Hepatocyte (in vitro differentiated cells): ENCODE measurements around the gene IGLL5.

Experiments
- CTCF ChIP-seq: fragments of 200-600 bp; sonication (generic); IDR thresholded peaks from 2 replicates; pipeline ENCODE4 v1.5.1; 2016; ENCODE audit warnings: antibody characterized with exemption, mild to moderate bottlenecking; ENCODE audit not compliant: poor library complexity
- EZH2 ChIP-seq: fragments of 200-600 bp; sonication (generic); IDR thresholded peaks from 2 replicates; pipeline ENCODE4 v1.6.1; 2016; ENCODE audit warnings: antibody characterized with exemption, mild to moderate bottlenecking, borderline replicate concordance

GRCh38 chr22:22848364-22848866 lies 39.2 kb upstream of the IGLL5 start:
- TF ChIP-seq CTCF (peak; percentile 91), EZH2 (no peak)
